Sigmoid colon (tissue), 7 donors: Measurements from ENCODE around the gene NFX1. TPM values are rescaled to one million over a fixed set of nuclear protein-coding genes. Genes with fewer than 3 reads are reported as not detected.
"Not testable (repeated sequence)": the region's sequence is repeated elsewhere in the genome, so short reads cannot be mapped to it uniquely, and the experiment has no call there.

Experiments used
- DNase-seq: peaks from one replicate; pipeline ENCODE4 v3.0.0-alpha.2; 2019
- H3K27ac ChIP-seq, 4 donors: fragments of 200-600 bp; sonication (generic); one replicate each; pipeline ENCODE4 v1.5.1; 2016 to 2019; ENCODE audit warnings: mild to moderate bottlenecking in 1 of 4
- H3K27me3 ChIP-seq, 3 donors: fragments of 200-600 bp; sonication (generic); one replicate each; pipeline ENCODE4 v1.5.1; 2019; ENCODE audit warnings: mild to moderate bottlenecking in 1 of 3
- H3K36me3 ChIP-seq, 4 donors: fragments of 200-600 bp; sonication (generic); one replicate each; pipeline ENCODE4 v1.5.1; 2016 to 2019
- H3K4me1 ChIP-seq, 4 donors: fragments of 200-600 bp; sonication (generic); one replicate each; pipeline ENCODE4 v1.5.1; 2017 to 2019
- H3K4me3 ChIP-seq, 4 donors: fragments of 200-600 bp; sonication (generic); one replicate each; pipeline ENCODE4 v1.5.1; 2017 to 2019; ENCODE audit warnings: mild to moderate bottlenecking in 2 of 4, moderate library complexity in 1 of 4
- H3K9me3 ChIP-seq, 4 donors: fragments of 200-600 bp in 3 of 4; sonication (generic) in 3 of 4; one replicate each; pipeline versions ENCODE4 v1.5.1 to v1.6.1; 2013 to 2019
- CTCF ChIP-seq, 4 experiments: fragments of 450-650 bp in 3 of 4; fragments of 200-600 bp in 1 of 4; IDR thresholded peaks; one replicate each; pipeline ENCODE4 v1.5.1; 2016 to 2019; ENCODE audit warnings: antibody characterized with exemption in 4 of 4, mild to moderate bottlenecking in 3 of 4, moderate library complexity in 2 of 4
- EP300 ChIP-seq, 4 donors: sonication (generic); formaldehyde crosslinking; IDR thresholded peaks; one replicate each; pipeline ENCODE4 v1.6.1; 2017; ENCODE audit warnings: antibody characterized with exemption in 4 of 4
- POLR2A ChIP-seq, 2 donors: fragments of 450-650 bp; IDR thresholded peaks; one replicate each; pipeline ENCODE4 v1.6.1; 2016; ENCODE audit warnings: antibody characterized with exemption in 2 of 2, mild to moderate bottlenecking in 2 of 2, moderate library complexity in 2 of 2
- POLR2AphosphoS5 ChIP-seq, 4 donors: sonication (generic); formaldehyde crosslinking; IDR thresholded peaks; one replicate each; pipeline ENCODE4 v1.6.1; 2017; ENCODE audit warnings: antibody characterized with exemption in 4 of 4
- WGBS, 2 donors: extraction: QIAGEN DNeasy Blood & Tissue Kit; methylation state at CpG; one replicate each; pipeline ENCODE4 v1.1.7; 2013; 5-methylcytosine and 5-hydroxymethylcytosine counted together
- intact Hi-C: fragments of 100-400 bp; cut with DNase I; formaldehyde crosslinking; loops from one replicate; pipeline ENCODE4 v1.15.1; 2023
- polyA plus RNA-seq, 3 donors: library from polyadenylated mRNA; stranded (reverse); fragments of 200-250 nt; gene quantifications; one replicate each; pipeline ENCODE4 v1.2.3, GENCODE V29; 2013
- total RNA-seq, 4 donors: library from RNA; depleted of rRNA; stranded (reverse); fragments of >200 nt; gene quantifications; one replicate each; pipeline ENCODE4 v1.1.0, GENCODE V29; 2016
- donor health status: healthy with polysubstance abuse.
- donor health status: Bipolar disorder and iron deficiency.
- donor health status: healthy.

NFX1 gene
- total and polyA plus RNA-seq, 7 donors: 15.7 to 40.7 (median 34.3) TPM

- H3K36me3 ChIP-seq: peaks cover 11 to 55% (median 39%) of the 10 kb centered on the region in 4 donors
Measured at GRCh38 chr9:33364127-33364526, 73.8 kb downstream of the NFX1 start.

GRCh38 chr9:33364814-33365213 lies 74.5 kb downstream of the NFX1 start:
- intact Hi-C loops, H3K4me1 ChIP-seq, H3K9me3 ChIP-seq, H3K4me3 ChIP-seq, DNase-seq, H3K27me3 ChIP-seq, H3K27ac ChIP-seq: not testable (repeated sequence)
- peaks cover 11 to 62% (median 41%) of the 10 kb centered on the region in 4 donors for H3K36me3 ChIP-seq
- WGBS, 2 donors: 97% methylated on average over 4 of the region's 4 CpGs

More at GRCh38 chr9:33364127-33364526, 73.8 kb downstream of the NFX1 start:
- 90 to 94% methylated on average over 2 of the region's 2 CpGs for WGBS, 2 donors
- H3K27me3 ChIP-seq: no peaks in the 10 kb centered on the region
- no peak for DNase-seq
- intact Hi-C loops: no loop called here
- H3K4me3 ChIP-seq: no peak overlapping the region
- no peak overlapping the region for H3K27ac ChIP-seq
- H3K9me3 ChIP-seq: no peaks in the 10 kb centered on the region
- no peak for TF ChIP-seq POLR2A (IDR thresholded peaks at IDR 0.05)
- no peak for TF ChIP-seq EP300 (IDR thresholded peaks at IDR 0.05)
- no peak for TF ChIP-seq POLR2AphosphoS5 (IDR thresholded peaks at IDR 0.05)
- no peak for TF ChIP-seq CTCF (IDR thresholded peaks at IDR 0.05)
- no peaks in the 10 kb centered on the region for H3K4me1 ChIP-seq

GRCh38 chr9:33366979-33367480 lies 76.7 kb downstream of the NFX1 start:
- Histone ChIP-seq H3K27me3 (no peaks in the 10 kb centered on the region), H3K4me1 (no peaks in the 10 kb centered on the region), H3K36me3 (peaks cover 11 to 83% (median 56%) of the 10 kb centered on the region in 4 donors), H3K4me3 (no peak overlapping the region), H3K9me3 (no peaks in the 10 kb centered on the region), H3K27ac (no peak overlapping the region)
- 91 to 94% methylated on average over 2 of the region's 2 CpGs for WGBS, 2 donors
- DNase-seq: no peak
- TF ChIP-seq POLR2A (IDR thresholded peaks at IDR 0.05): no peak
- no peak for TF ChIP-seq CTCF (IDR thresholded peaks at IDR 0.05)
- no peak for TF ChIP-seq POLR2AphosphoS5 (IDR thresholded peaks at IDR 0.05)
- no peak for TF ChIP-seq EP300 (IDR thresholded peaks at IDR 0.05)
- intact Hi-C loops: no loop called here

GRCh38 chr9:33372900-33373299 lies 82.6 kb downstream of the NFX1 start:
- no peak for DNase-seq
- H3K36me3 ChIP-seq: peaks cover 0 to 40% (median 26%) of the 10 kb centered on the region in 4 donors
- H3K27ac ChIP-seq: no peak overlapping the region
- H3K27me3 ChIP-seq: no peaks in the 10 kb centered on the region
- no peak overlapping the region for H3K4me3 ChIP-seq
- H3K9me3 ChIP-seq: no peaks in the 10 kb centered on the region
- H3K4me1 ChIP-seq: peaks cover 0 to 9% (median 6%) of the 10 kb centered on the region in 4 donors
- WGBS, 2 donors: 68 to 79% methylated on average over 4 of the region's 4 CpGs
- TF ChIP-seq POLR2A (IDR thresholded peaks at IDR 0.05) (no peak), CTCF (IDR thresholded peaks at IDR 0.05) (no peak)
- intact Hi-C loops: loop anchor here (10.0 kb wide), 1 partner anchor 352 kb away; no protein-coding TSS in a partner anchor

GRCh38 chr9:33374190-33374589 lies 83.9 kb downstream of the NFX1 start:
- H3K36me3 ChIP-seq: peaks cover 0 to 28% (median 17%) of the 10 kb centered on the region in 4 donors
- intact Hi-C loops: loop anchor here (10.0 kb wide), 1 partner anchor 351 kb away; no protein-coding TSS in a partner anchor
- peak; percentile 42 for DNase-seq
- H3K4me3 ChIP-seq: no peak overlapping the region
- WGBS, 2 donors: 86 to 92% methylated on average over 9 of the region's 9 CpGs
- H3K27me3 ChIP-seq: no peaks in the 10 kb centered on the region
- peaks cover 0 to 9% (median 6%) of the 10 kb centered on the region in 4 donors for H3K4me1 ChIP-seq
- TF ChIP-seq EP300 (IDR thresholded peaks at IDR 0.05) (no peak), POLR2A (IDR thresholded peaks at IDR 0.05) (no peak), POLR2AphosphoS5 (IDR thresholded peaks at IDR 0.05) (no peak), CTCF (IDR thresholded peaks at IDR 0.05) (no peak)
- no peaks in the 10 kb centered on the region for H3K9me3 ChIP-seq
- no peak overlapping the region for H3K27ac ChIP-seq
